Limb (tissue), 2 donors: ENCODE data around the gene FXYD5.
"Not testable (repeated sequence)": the region's sequence is repeated elsewhere in the genome, so short reads cannot be mapped to it uniquely, and the experiment has no call there.

Experiments used
- DNase-seq, 2 donors: peaks; one replicate each; pipeline ENCODE4 v3.0.0-alpha.2; 2016; ENCODE audit errors: extremely low spot score in 2 of 2

Gene FXYD5

DNA sequence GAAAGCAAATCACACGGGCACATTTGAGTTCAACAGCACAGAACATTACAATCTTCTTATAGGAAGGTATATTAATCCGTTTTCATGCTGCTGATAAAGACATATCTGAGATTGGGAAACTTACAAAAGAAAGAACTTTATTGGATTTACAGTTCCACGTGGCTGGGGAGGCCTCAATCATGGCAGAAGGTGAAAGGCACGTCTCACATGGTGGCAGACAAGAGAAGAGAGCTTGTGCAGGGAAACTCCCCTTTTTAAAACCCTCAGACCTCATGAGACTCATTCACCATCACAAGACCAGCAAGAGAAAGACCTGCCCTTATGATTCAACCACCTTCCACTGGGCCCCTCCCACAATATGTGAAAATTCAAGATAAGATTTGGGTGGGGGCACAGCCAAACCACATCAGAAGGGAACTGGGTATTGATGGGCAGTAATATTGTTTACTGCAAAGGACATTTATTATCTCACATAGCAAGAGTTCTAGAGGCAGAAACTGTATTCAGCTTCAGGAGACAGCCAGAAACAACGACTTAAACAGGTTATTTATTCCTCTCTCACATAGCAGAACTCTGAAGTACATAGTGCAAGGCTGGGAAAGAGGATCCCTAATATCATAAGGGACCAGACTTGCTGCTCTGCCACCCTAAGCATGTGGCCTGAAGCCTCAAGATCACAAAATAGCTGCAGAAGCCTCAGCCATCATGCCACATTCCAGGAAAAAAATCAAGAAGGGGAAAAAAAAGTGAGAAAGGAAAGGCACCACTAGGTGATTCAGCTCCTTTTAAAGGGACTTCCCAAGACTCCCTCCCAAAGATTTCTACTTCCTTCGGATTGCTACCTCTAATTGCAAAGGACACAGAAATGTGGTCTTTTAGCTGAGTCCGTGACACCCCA is 23.1 kb downstream of the FXYD5 start:
- DNase-seq, result no peak

DNA sequence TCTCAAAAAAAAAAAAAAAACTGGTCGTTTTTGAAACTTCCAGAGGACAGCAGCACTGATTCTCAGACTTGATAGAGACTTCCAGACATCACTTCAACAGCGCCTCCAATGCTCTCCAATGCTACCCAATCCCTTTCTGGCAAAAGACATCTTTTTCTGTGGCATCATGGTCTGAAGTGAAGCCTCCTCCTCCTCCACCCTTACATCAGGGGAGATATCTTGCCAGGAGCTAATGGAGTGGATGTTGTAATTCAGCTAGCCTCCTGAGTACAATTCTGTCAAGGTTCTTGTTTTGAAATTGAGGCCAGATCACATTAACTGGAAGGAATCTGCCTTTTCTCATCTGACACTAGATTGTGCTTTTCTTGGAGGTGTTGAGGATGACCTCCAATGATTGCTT is 24.2 kb downstream of the FXYD5 start:
- no peak for DNase-seq

DNA sequence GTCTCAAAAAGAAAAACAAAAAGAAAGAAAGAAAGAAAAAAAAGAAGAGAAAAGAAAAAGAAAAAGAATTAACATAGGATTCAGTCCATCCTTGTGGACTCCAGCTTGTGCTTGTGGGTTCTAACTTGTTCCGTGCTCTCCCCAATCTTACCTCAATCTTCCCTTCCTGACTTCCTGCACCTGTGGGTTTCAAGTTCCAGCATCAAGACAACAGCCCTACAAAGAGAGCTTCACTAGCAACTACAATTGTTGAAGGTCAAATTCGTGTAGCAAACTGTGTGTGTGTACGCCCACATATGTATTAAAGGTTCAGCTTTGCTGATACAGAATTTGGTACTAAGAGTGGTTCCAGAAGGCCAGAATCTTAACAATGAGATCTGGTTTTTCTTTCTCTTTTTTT is 25.3 kb downstream of the FXYD5 start:
- no peak for DNase-seq

DNA sequence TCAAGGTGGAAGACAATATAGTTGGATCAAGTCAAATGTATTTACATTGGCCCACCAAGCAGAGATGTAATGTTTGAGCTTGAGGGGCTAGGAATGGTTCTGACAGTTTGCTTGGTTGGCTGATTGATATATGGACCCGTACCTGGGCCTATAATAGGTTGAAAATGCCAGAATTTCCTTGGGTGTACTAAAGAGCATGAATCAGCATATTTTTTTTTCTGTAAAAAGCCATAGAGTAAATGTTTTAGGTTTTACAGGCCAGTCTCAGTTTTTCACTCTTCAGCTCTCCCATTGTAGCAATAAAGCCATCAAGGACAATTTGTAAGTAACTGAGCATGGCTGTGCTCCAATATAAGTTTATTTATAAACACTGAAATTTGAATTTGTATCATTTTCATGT is 26.9 kb downstream of the FXYD5 start:
- no peak for DNase-seq

DNA sequence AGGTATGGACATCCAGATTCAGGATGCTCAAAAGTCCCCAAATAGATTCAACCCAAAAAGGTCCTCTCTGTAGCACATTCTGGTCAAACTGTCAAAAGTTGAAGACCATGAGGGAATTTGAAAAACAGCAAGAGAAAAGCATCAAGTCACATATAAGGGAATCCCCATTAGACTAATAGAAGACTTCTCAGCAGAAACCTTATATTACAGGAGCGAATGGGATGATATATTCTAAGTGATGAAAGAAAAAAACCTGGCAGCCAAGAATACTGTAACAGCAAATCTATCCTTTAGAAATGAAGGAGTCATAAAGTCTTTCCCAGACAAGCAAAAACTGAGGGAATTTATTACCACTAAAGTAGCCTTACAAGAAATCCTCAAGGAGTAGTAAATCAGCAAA is 29.7 kb downstream of the FXYD5 start:
- DNase-seq, result no peak

DNA sequence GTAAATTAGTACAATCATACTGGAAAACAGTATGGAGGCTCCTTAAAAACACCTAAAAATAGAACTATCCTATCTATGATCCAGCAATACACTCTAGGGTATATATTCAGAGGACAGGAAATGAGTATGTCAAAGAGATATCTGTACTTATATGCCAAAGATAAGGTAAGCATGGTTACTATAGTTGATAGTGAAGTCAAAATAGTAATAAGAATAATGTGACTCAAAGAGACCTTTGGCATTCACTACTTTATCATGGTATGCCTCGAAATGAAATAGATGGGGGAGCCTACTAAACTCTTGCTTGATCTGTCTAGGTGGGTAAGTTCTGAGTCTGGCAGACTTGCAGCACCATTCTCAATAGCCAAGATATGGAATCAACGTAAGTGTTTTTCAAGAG is 30.3 kb downstream of the FXYD5 start:
- no peak for DNase-seq

DNA sequence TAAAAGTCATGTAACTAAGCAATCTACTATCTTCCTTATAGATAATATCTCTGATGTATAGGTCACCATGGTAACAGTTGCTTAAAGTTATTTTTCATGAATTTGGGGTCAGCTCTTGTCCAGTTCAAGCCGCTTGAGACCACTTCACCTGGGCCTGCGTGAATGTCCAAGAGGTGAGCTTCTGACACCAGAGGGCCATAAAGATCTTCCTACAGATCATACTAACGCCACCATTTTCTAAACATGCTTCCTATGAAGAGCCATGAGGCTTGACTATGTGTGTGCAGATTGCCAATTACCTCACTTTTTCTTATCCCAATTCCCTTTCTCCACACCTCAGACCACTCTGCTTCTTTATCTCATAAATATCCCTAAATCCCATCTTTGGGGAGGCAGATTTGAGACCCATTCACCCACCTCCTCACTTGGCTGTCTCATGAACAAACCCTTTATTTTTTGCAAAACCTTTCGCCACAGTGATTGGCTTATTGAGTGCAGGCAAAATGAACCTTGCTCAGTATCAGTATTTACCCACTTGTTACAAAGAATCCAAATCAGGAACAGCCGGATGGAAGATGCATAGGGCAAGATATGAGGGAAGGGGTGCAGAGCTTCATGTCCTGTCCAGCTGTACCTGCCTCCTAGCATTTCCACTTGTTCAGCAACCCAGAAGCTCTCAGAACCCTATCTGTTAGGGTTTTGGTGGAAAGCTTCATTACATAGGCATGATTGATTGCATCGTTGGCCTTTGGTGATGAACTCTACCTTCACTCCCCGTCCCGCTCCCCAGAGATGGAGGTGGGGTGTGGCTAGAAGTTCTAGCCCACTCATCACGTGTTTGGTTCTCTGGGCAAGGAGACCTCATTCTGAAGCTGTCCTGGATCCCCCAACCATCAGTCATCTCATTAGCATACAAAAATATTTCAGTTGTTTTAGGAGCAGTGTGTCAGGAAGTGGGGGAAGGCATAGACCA is 39.8 kb downstream of the FXYD5 start:
- DNase-seq, result no peak

DNA sequence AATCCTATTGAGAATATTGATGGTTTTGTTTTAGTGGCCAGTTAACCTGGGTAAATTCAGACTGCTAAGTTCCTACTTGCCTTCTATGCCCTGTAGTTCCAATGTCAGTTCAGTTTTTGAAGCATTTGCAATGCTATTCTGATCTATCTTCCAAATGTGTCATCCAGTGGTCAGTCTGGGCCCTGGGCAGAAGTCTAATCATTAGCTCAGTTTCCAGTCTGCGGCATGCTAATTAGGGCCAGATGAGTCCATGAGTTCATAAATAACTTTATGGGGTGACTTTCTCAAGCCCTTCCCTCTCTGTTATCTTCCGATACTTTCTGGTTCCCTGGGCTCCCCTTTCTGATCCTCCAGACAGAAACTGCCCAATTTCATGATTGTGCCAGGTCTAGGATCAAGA is 41.3 kb downstream of the FXYD5 start:
- DNase-seq, result no peak

DNA sequence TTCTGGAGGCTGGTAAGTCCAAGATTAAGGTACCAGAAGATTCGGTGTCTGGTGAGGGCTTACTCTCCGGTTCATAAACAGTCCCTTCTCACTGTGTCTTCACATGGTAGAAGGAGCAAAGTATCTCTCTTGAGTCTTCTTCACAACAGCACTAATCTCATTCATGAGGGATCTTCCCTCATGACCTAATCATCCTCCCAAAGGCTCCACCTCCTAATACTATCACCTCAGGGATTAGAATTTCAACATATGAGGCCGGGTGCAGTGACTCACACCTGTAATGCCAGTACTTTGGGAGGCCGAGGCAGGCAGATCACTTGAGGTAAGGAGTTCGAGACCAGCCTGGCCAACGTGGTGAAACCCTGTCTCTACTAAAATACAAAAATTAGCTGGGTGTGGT is 42.3 kb downstream of the FXYD5 start:
- DNase-seq, result not testable (repeated sequence)

DNA sequence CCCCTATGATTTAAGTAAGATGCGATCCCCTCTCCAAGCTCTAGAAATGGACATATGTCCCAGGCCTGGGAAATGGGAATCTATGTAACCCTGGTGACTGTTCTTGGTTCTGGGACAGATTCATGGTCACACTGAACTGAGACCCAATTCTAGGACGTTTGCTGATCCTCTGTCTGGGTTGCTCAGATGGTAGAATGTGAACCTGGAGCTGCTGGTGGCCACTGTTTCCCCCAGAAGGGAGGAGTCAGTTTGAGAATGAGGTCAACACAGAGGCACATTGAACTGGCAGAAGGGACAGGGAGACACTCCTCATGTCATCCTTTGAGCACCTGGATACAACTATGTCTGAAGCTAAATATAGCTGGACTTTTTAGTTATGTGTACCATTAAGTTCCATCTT is 44.9 kb downstream of the FXYD5 start:
- DNase-seq, result no peak

DNA sequence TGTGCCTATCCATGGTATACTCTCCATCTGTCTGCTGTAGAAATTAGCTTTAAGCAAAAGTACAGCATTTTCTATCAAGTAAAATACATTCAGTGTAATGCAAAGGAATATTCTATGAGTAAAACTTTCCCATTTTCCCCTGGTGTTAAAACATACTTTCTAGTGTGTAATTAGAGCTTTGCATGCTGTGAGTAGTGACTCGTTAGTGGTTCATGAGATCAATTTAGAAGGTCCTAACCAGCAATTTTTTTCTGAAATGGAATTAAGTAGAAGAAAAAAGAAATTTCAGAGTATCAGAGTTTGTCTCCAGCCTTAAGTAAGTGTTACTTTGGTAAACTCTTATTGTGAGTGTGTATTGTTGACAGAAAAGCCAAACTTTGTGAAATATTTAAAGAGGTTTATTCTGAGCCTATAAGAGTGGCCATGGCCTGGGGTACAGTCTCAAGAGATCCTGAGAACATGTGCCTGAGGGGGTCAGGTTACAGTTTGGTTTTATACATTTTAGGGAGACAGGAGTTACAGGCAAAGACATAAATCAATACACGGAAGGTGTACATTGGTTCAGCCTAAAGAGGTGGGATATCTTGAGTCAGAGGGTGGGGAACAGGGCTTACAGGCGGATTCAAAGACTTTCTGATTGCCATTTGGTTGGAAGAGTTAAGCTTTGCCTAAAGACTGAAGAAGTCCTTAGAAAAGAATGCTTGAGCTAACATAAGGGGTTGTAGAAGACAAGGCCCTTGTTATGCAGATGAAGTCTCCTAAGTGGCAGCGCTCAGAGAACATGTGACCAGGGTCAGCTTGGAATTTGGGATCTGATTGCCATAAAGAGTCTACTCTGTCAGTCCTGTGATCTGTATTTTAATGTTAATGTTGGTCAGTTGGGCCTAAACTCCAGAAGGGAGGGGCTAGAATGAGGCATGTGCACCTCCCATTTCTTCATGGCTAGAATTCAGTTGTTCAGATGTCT is 48.5 kb downstream of the FXYD5 start:
- no peak for DNase-seq

DNA sequence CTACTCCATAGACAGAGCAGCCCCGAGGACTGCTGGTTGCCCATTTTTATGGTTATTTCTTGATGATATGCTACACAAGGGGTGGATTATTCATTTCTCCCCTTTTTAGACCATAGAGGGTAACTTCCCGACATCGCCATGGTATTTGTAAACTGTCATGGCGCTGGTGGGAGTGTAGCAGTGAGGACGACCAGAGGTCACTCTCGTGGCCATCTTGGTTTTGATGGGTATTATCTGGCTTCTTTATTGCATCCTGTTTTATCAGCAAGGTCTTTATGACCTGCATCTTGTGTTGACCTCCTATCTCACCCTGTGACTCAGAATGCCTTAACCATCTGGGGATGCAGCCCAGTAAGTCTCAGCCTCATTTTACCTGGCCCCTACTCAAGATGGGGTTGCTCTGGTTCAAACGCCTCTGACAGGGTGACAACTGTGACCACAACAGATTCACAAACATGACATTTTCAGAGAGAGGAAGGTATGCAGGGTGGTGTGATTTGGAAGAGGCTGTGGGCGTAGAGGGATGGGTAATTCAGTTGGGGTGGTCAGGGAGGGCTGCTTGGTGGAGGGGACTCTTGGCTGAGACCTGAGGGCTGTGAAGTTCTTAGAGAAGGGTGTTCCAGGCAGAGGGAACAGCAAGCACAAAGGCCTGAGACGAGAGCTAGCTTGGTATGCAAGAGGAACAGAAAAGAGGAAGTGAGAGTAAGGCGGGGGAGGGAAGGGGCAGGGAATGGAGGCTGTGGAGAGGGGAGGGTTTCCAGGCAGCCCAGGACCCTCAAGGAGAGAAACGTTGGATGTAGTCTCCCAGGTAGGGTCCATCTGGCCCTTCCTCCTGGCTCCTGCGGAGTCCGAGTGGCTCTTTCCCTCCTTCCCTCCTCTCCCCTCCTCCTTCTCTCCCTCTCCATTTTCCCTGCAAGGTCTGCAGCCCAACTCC is 50.5 kb downstream of the FXYD5 start:
- no peak for DNase-seq

DNA sequence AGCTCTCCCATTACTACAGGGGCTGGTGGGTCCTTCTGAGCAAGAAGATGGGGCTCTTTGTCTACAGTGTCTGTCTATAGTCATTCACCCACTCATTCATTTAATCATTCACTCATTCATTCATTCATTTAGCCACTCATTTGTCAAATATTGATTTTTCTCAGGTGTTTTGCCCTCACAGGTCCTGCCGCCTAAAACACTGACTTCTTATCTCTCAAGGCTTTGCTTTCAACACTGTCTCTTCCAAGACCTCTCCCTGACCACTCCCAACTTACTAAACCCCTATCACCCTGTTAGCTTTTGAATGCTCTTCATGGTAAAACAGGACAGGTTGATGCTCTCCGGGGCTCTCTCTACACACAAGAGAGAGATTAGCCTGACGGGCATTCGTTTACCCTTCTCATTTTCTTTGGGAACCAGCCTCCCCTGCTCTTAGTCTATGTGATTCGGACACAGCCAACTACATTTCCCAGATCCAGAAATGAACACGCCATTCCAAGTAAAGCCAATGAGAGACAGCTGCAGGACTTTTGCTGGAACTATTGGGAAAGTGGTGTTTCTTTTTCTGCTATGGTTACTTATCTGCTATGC is 51.3 kb downstream of the FXYD5 start:
- no peak for DNase-seq

DNA sequence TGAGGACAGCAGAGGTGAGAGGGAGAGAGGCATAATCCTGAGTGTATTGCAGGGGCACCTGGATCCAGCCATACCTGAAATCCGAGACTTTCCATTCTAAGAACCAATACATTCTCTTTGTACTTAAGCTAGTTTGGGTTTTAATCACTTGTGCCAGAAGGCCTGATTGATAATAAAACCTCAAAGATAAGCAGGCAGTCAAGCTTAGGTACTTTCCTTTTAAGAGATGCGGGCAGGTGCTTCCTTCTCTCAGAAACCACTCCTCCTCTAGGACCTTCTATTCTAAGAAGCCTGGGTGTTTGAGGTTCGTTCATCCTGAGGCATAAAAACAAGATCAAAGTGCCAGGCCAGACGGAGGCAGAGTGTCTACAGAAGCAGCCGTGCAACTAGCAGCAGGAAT is 51.8 kb downstream of the FXYD5 start:
- no peak for DNase-seq

DNA sequence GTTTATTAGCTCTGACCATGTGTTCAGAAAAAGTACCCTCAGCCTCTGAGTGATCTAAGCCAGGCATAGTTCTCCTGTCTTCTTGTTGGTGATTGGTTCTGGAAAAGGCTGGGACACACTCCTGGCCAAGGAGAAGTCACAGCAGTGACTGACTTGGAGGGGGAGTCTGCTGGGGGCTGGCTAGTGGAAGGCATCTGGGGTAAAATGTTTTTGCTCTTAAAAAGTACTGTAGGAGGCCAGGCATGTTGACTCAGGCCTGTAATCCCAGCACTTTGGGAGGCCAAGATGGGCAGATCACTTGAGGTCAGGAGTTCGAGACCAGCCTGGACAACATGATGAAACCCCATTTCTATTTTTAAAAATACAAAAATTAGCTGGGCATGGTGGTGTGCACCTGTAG is 52.3 kb downstream of the FXYD5 start:
- DNase-seq, result no peak

DNA sequence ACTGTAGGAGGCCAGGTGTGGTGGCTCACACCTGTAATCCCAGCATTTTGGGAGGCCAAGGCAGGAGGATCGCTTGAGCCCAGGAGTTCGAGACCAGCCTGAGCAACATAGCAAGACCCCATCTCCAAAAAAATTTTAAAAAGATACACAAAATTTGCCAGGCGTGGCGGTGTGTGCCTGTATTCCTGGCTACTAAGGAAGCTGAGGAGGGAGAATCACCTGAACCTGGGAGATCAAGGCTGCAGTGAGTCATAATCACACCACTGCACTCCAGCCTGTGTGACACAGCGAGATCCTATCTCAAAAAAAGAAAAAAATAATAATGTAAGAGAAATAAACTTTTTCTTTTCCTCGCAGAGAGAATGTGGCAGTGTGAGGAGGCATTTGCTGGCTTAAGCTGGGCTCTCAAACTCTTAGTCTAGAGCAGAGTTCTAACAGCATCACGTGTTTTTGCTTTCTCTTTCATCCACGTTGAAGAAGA is 52.9 kb downstream of the FXYD5 start:
- no peak for DNase-seq

DNA sequence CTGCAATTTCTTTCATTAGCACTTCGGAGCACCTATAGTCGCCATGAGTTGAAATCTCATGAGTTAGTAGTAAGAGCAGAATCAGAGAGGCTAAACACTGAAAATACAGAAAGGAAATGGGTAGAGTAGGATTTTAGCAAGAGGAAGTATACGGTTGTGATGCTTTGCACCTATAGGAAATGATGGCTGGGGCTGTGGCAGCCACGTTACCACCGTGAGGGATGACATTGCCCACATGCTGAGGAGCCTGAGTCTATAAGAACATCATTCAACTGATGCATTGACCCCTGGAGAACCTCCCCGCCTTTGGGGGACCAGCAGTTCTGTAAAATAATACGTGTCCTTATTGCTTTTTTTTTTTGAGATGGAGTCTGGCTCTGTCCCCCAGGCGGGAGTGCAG is 53.6 kb downstream of the FXYD5 start:
- DNase-seq, result no peak

DNA sequence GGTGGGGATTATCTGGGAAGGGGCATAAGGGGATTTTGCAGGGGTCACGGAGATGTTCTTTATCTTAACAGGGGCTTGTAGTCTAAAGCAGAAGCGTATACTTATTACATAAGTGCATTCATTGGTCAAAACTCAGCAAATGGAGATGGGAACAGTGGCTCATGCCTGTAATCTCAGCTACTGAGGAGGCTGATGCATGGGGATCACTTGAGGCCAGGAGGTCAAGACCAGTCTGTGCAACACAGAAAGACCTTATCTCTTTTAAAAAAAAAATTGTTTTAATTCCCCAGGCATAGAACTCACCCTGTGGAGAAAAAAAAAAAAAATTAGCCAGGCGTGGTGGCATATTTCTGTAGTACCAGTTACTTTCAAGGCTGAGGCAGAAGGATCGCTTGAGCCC is 55.1 kb downstream of the FXYD5 start:
- DNase-seq, result no peak

DNA sequence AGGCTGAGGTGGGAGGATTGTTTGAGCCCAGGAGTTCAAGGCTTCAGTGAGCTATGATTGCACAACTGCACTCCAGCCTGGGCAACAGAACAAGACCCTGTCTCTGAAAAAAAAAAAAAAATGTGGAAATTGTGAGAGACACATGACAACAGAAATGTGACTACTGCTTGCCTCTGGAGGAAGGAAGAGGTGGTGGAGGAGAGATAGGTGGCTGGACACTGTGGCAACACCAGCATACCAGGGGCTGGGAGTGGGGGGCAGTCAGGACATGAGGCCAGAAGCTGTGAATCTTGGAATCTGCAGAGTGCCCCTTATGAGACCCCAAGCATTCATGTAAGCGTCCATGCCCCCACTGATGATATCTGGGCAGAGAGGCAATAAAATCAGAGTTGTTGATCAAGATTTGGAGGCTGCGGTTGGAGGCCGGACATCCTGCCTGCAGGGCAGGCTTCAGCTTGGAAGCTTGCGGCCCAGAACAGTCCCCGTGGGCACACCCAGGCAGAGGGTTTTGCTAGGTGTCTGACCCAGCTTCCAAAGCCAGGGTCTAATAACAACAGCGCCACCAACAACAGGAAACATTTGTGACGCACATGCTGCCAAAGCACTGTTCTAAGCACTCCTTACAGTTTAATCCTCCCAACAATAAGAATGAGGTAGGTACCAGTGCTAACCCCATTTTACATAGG is 57.2 kb downstream of the FXYD5 start:
- DNase-seq, result no peak
